GM12878 (cell line): ENCODE measurements around the gene COG7. TPM values are rescaled to one million over a fixed set of nuclear protein-coding genes. Genes with fewer than 3 reads are reported as not detected.

Experiments used
- ATAC-seq: fragments of 200-7000 bp; cut with Tn5 transposase; 3 replicates; pipeline ENCODE4 v1.9.1; 2020; ENCODE audit warnings: mild to moderate bottlenecking, moderate library complexity
- BruUV-seq: library from RNA; stranded (reverse); fragments of 400-500 nt; replicated peaks from 2 replicates; lab custom pipeline; 2021; lab: Mats Ljungman, UMichigan
- CTCF ChIA-PET: fragments of 300-600 bp; sonication (Branson Sonifier 250); formaldehyde crosslinking; extraction: SDS; loops from one replicate; lab custom pipeline; 2021; ENCODE audit warnings: inconsistent platforms; lab: Yijun Ruan, JAX
- POLR2A ChIA-PET: fragments of 350-600 bp; formaldehyde crosslinking; extraction: SDS; loops from one replicate; lab custom pipeline; 2021; ENCODE audit warnings: inconsistent platforms; lab: Charles Lee
- RAD21 ChIA-PET: fragments of 300-600 bp; sonication (Branson Sonifier 250); formaldehyde crosslinking; loops from one replicate; lab custom pipeline; 2023; ENCODE audit warnings: antibody characterized with exemption; ENCODE audit not compliant: unreplicated experiment; lab: Charles Lee
- SMC1A ChIA-PET: fragments of 300-600 bp; sonication (Branson Sonifier 250); formaldehyde crosslinking; loops from one replicate; lab custom pipeline; 2023; ENCODE audit not compliant: unreplicated experiment, uncharacterized antibody; lab: Charles Lee
- DNase-seq: peaks from one replicate; pipeline ENCODE4 v3.0.0-alpha.2; 2011; ENCODE audit warnings: low read depth, low spot score
- FAIRE-seq: peaks from 3 replicates; lab custom pipeline; 2011; peaks lifted over from hg19 to GRCh38; lab: Jason Lieb, UNC
- H2AFZ ChIP-seq: 2 replicates; pipeline ENCODE4 v1.6.0; 2011; ENCODE audit warnings: low read depth, low read length, control low read depth; ENCODE audit not compliant: control insufficient read depth
- H3K27ac ChIP-seq: 2 replicates; pipeline ENCODE4 v1.5.1; 2011; ENCODE audit warnings: control low read depth; ENCODE audit not compliant: control insufficient read depth, insufficient read depth
- H3K27me3 ChIP-seq, 2 experiments: replicated peaks in 1 of 2; 2 replicates each; pipeline versions ENCODE4 v1.6.0 to v1.6.1; 2011; ENCODE audit warnings: low read length in 1 of 2; ENCODE audit not compliant: control insufficient read depth in 2 of 2, insufficient read depth in 2 of 2
- H3K36me3 ChIP-seq, 2 experiments: 2 replicates each; pipeline ENCODE4 v1.5.1; 2011; ENCODE audit warnings: low read length in 1 of 2; ENCODE audit not compliant: control insufficient read depth in 2 of 2, insufficient read depth in 2 of 2
- H3K4me1 ChIP-seq: 2 replicates; pipeline ENCODE4 v1.6.1; 2011; ENCODE audit warnings: mild to moderate bottlenecking, low read length, moderate library complexity, mixed read lengths; ENCODE audit not compliant: control insufficient read depth, insufficient read depth
- H3K4me2 ChIP-seq: 2 replicates; pipeline ENCODE4 v1.6.0; 2011; ENCODE audit warnings: control low read depth; ENCODE audit not compliant: control insufficient read depth, insufficient read depth
- H3K4me3 ChIP-seq: fragments of 200-600 bp; sonication (generic); 2 replicates; pipeline ENCODE4 v1.5.1; 2016
- H3K79me2 ChIP-seq: 2 replicates; pipeline ENCODE4 v1.6.0; 2011; ENCODE audit warnings: low read length; ENCODE audit not compliant: control insufficient read depth, insufficient read depth
- H3K9ac ChIP-seq: 2 replicates; pipeline ENCODE4 v1.8.0; 2011; ENCODE audit warnings: low read length, control low read depth, mixed read lengths; ENCODE audit not compliant: control insufficient read depth, insufficient read depth
- H3K9me3 ChIP-seq: replicated peaks from 3 replicates; pipeline ENCODE4 v1.5.1; 2011; ENCODE audit warnings: mild to moderate bottlenecking, low read length; ENCODE audit not compliant: control insufficient read depth, insufficient read depth
- H4K20me1 ChIP-seq: 2 replicates; pipeline ENCODE4 v1.6.0; 2011; ENCODE audit not compliant: control insufficient read depth, insufficient read depth
- BRCA1 ChIP-seq: IDR thresholded peaks from 2 replicates; pipeline ENCODE4 v1.6.1; 2011; ENCODE audit warnings: low read depth, low read length, improper control_type of control experiment
- CBX3 ChIP-seq: fragments of 200-600 bp; sonication (generic); IDR thresholded peaks from 2 replicates; pipeline ENCODE4 v1.6.1; 2016; ENCODE audit warnings: low read depth, borderline replicate concordance
- CREB1 ChIP-seq: IDR thresholded peaks from 2 replicates; pipeline ENCODE4 v1.6.1; 2012; ENCODE audit warnings: low read depth, mild to moderate bottlenecking, inconsistent platforms
- EP300 ChIP-seq, 2 experiments: fragments of 150-350 bp in 1 of 2; IDR thresholded peaks; 2 replicates each; pipeline ENCODE4 v1.6.1; 2011 to 2012; ENCODE audit warnings: low read depth in 2 of 2, low read length in 2 of 2, borderline replicate concordance in 1 of 2, improper control_type of control experiment in 1 of 2, inconsistent platforms in 1 of 2; ENCODE audit not compliant: control insufficient read depth in 1 of 2
- RAD21 ChIP-seq: IDR thresholded peaks from 2 replicates; pipeline ENCODE4 v1.6.1; 2011; ENCODE audit warnings: mild to moderate bottlenecking, low read depth, low read length, moderate library complexity; ENCODE audit not compliant: insufficient read depth
- RAD51 ChIP-seq: fragments of 450-650 bp; IDR thresholded peaks from 2 replicates; pipeline ENCODE4 v1.6.1; 2016; ENCODE audit warnings: moderate library complexity, mild to moderate bottlenecking, inconsistent platforms
- RFX5 ChIP-seq: IDR thresholded peaks from 2 replicates; pipeline ENCODE4 v1.6.1; 2011; ENCODE audit warnings: low read depth, low read length, improper control_type of control experiment
- WGBS: methylation state at CpG from one replicate; pipeline ENCODE4 v1.1.6; 2016; ENCODE audit warnings: low lambda C conversion rate; ENCODE audit not compliant: insufficient replicate concordance, insufficient coverage; ENCODE audit errors: missing lambda C conversion rate; 5-methylcytosine and 5-hydroxymethylcytosine counted together
- in situ Hi-C: fragments of 300-500 bp; cut with MboI; formaldehyde crosslinking; loops from 9 replicates; pipeline ENCODE4 v1.14.3; 2018; ENCODE audit warnings: mixed read lengths
- intact Hi-C: fragments of 100-400 bp; cut with micrococcal nuclease; formaldehyde crosslinking; loops from one replicate; pipeline ENCODE4 v1.14.2; 2022; ENCODE audit not compliant: unreplicated experiment
- polyA plus RNA-seq, 11 experiments: library from polyadenylated mRNA; depleted of rRNA in 4 of 11; unstranded in 6 of 11; stranded (reverse) in 5 of 11; fragments of >200 nt; fragmentation: Nextera tagmentation in 4 of 11; fragmentation: Illumina TruSeq in 1 of 11; extraction: Ambion mirVana in 4 of 11; extraction: Trizol in 1 of 11; gene quantifications; 1 replicate in 1 of 11; 2 replicates in 10 of 11; pipeline versions ENCODE4 v1.2.1 to v1.2.3, GENCODE V29; 2011 to 2016; ENCODE audit warnings: inconsistent platforms in 2 of 11, missing spikeins in 2 of 11, low read depth in 1 of 11
- total RNA-seq, 4 experiments: library from RNA; depleted of rRNA in 3 of 4; stranded (reverse); fragments of >200 nt in 3 of 4; fragmentation: Illumina TruSeq in 1 of 4; extraction: Trizol in 1 of 4; gene quantifications; 2 replicates each; pipeline versions ENCODE4 v1.2.1 to v1.2.3, GENCODE V29; 2013 to 2021
- TF ChIP-seq, protein P1 (sequence below): IDR thresholded peaks from 2 replicates; pipeline ENCODE4 v1.6.1; 2011; ENCODE audit warnings: low read depth, mild to moderate bottlenecking, low read length, moderate library complexity, borderline replicate concordance; ENCODE audit errors: extremely low read depth

COG7 gene
- total and polyA plus RNA-seq, 10 of the 15 experiments (the other 5 are each of a cell fraction or from before 2014, with no cell fraction given): 2.9 to 24.0 (median 10.0) TPM

DNA sequence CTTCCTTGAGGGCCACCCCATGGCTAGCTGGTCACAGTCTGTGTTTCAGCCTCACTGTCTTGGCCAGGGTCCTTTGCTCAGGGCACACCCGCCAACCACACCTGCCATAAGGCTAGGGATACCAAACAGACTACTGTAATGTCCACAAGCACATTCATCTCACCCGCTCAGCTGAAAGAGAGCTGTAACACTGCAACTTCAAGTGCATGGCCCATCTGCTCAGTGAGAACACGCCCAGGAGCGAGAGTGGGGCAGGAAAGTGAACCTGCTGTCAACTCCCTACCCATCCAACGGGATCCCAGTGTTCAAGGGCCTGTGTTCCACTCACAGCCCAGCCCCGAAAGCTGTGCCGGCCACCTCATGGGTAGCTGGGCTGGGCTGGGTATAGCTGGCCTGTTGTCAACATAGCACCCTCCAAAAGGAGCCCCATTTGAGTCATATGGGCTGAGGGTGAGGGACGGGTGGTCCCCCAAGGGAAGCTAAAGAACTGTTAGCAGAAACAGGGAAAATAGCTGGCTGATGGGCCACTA lies 95.2 kb downstream of the COG7 start:
- intact Hi-C loops (no loop called here), in situ Hi-C loops (no loop called here)
- Histone ChIP-seq H3K36me3 (no peaks in the 10 kb centered on the region), H2AFZ (no peak overlapping the region), H3K9ac (no peak overlapping the region), H4K20me1 (no peaks in the 10 kb centered on the region), H3K4me3 (no peak overlapping the region), H3K4me2 (no peak overlapping the region), H3K4me1 (no peaks in the 10 kb centered on the region), H3K27me3 (no peaks in the 10 kb centered on the region), H3K9me3 (no peaks in the 10 kb centered on the region; the same call in 2 of the 3 replicates), H3K79me2 (no peaks in the 10 kb centered on the region), H3K27ac (no peak overlapping the region)
- no peak for FAIRE-seq
- 40% methylated on average over 8 of the region's 8 CpGs for whole genome bisulfite sequencing
- ChIA-PET POLR2A (no interaction called here), CTCF (interaction anchor here (1.3 kb wide), 1 partner anchor 76 kb away, joined by 4 read pairs; no protein-coding TSS in a partner anchor), RAD21 (no interaction called here), SMC1A (interaction anchor here (0.9 to 1.2 kb wide), 2 partner anchors 22 to 78 kb away, joined by 3 read pairs; no protein-coding TSS in a partner anchor)
- BruUV-seq: no TSS peak
- ATAC-seq: no peak
- DNase-seq: no peak
- TF ChIP-seq, protein P1, sequence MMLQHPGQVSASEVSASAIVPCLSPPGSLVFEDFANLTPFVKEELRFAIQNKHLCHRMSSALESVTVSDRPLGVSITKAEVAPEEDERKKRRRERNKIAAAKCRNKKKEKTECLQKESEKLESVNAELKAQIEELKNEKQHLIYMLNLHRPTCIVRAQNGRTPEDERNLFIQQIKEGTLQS: no peak
- TF ChIP-seq RFX5 (no peak), RAD21 (no peak), CREB1 (no peak), EP300 (IDR thresholded peaks at IDR 0.05; ENCODE audit: borderline replicate concordance in 1 of 2, control insufficient read depth in 1 of 2, low read depth in 2 of 2, low read length in 2 of 2) (no peak), CBX3 (no peak), RAD51 (no peak), BRCA1 (no peak)
